HEK293 (cell line): Measurements from ENCODE around the gene FAM20B.

Source experiments
- HOXC10 ChIP-seq: sonication (generic); formaldehyde crosslinking; IDR thresholded peaks from 2 replicates; pipeline ENCODE4 v1.8.1; 2023; ENCODE audit warnings: mild to moderate bottlenecking, missing genetic modification reagents
- ZEB2 ChIP-seq: fragments of 450-650 bp; formaldehyde crosslinking; IDR thresholded peaks from 2 replicates; pipeline ENCODE4 v1.5.1; 2016; ENCODE audit warnings: missing biosample characterization, missing genetic modification characterization
- ZIC2 ChIP-seq: fragments of 450-650 bp; formaldehyde crosslinking; IDR thresholded peaks from 2 replicates; pipeline ENCODE4 v1.5.1; 2016; ENCODE audit warnings: missing biosample characterization, missing genetic modification characterization
- ZNF121 ChIP-seq: fragments of 450-650 bp; formaldehyde crosslinking; IDR thresholded peaks from 2 replicates; pipeline ENCODE4 v1.5.1; 2016; ENCODE audit warnings: missing biosample characterization, missing genetic modification characterization
- ZNF132 ChIP-seq: fragments of 450-650 bp; formaldehyde crosslinking; IDR thresholded peaks from 2 replicates; pipeline ENCODE4 v1.5.1; 2017; ENCODE audit warnings: missing biosample characterization, missing genetic modification characterization, borderline replicate concordance
- ZNF140 ChIP-seq: fragments of 450-650 bp; formaldehyde crosslinking; IDR thresholded peaks from 2 replicates; pipeline ENCODE4 v1.5.1; 2016; ENCODE audit warnings: missing biosample characterization, missing genetic modification characterization
- ZNF366 ChIP-seq: fragments of 450-650 bp; formaldehyde crosslinking; conservative IDR thresholded peaks from 2 replicates; pipeline ENCODE4 v1.5.1; 2016; ENCODE audit warnings: missing biosample characterization, missing genetic modification characterization
- ZNF510 ChIP-seq: fragments of 450-650 bp; formaldehyde crosslinking; IDR thresholded peaks from 2 replicates; pipeline ENCODE4 v1.5.1; 2018; ENCODE audit warnings: mild to moderate bottlenecking, missing genetic modification characterization, missing biosample characterization; ENCODE audit not compliant: insufficient replicate concordance
- ZNF548 ChIP-seq: fragments of 450-650 bp; formaldehyde crosslinking; IDR thresholded peaks from 2 replicates; pipeline ENCODE4 v1.5.1; 2016; ENCODE audit warnings: missing biosample characterization, missing genetic modification characterization
- ZNF600 ChIP-seq: fragments of 450-650 bp; formaldehyde crosslinking; IDR thresholded peaks from 2 replicates; pipeline ENCODE4 v1.5.1; 2016; ENCODE audit warnings: missing biosample characterization, missing genetic modification characterization
- ZNF654 ChIP-seq: fragments of 450-650 bp; formaldehyde crosslinking; IDR thresholded peaks from 2 replicates; pipeline ENCODE4 v1.5.1; 2016; ENCODE audit warnings: low read depth, missing biosample characterization, missing genetic modification characterization
- ZSCAN16 ChIP-seq: fragments of 450-650 bp; formaldehyde crosslinking; IDR thresholded peaks from 2 replicates; pipeline ENCODE4 v1.5.1; 2016; ENCODE audit warnings: missing biosample characterization, missing genetic modification characterization
- TF ChIP-seq, protein P1 (sequence below): fragments of 450-650 bp; formaldehyde crosslinking; IDR thresholded peaks from 2 replicates; pipeline ENCODE4 v1.5.1; 2016; ENCODE audit warnings: missing biosample characterization, missing genetic modification characterization
- TF ChIP-seq, protein P2 (sequence below): fragments of 450-650 bp; formaldehyde crosslinking; IDR thresholded peaks from 2 replicates; pipeline ENCODE4 v1.5.0; 2017; ENCODE audit warnings: missing biosample characterization, missing genetic modification characterization, borderline replicate concordance
- TF ChIP-seq, protein P3 (sequence below): fragments of 450-650 bp; formaldehyde crosslinking; IDR thresholded peaks from 2 replicates; pipeline ENCODE4 v1.5.1; 2016; ENCODE audit warnings: missing biosample characterization, missing genetic modification characterization
- TF ChIP-seq, protein P4 (sequence below): fragments of 450-650 bp; formaldehyde crosslinking; IDR thresholded peaks from 2 replicates; pipeline ENCODE4 v1.5.1; 2016; ENCODE audit warnings: missing biosample characterization, missing genetic modification characterization
- TF ChIP-seq, protein P5 (sequence below): sonication (generic); formaldehyde crosslinking; IDR thresholded peaks from 2 replicates; pipeline ENCODE4 v1.8.1; 2022; ENCODE audit warnings: mild to moderate bottlenecking, moderate library complexity, missing genetic modification reagents

The FAM20B gene

DNA sequence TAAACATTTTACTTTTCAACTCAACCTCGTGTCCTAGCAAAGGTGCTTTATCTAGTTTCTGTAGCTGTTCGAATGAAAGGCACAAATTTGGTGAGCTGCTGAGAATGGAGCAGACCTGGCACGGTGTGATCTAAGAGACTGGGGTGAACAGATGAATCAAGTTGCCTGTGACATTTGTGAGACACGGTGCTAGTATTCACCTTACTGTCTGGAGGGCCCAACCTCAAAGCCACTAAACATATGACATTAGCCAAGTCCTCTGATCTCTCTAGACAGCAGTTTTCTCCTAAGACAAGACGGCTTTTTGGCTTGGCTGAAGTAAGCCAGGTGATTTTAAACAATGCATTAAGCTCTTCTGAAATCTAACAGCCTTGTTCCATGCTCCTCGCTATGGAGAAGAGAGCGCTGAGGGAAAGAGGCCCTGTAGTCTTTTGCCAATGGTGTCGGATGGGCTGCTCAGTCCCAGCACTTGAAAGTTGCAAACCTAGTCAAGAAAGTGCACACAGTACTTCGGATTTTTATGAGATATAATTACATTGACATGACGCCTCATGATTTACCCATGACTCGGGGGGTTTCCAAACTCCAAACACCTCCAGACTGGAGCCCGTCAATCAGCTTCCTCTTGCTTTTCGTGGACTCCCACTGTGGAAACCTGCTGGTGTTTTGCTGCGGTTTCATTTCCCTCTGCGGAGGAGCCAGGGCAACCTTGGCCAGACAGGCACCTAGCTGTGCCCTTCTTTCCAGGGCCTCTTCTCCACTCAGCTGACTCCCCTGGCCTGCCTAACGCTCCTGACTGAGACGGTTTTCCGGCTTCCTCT, 55.4 kb downstream of the FAM20B start (continued):
- TF ChIP-seq, protein P1, sequence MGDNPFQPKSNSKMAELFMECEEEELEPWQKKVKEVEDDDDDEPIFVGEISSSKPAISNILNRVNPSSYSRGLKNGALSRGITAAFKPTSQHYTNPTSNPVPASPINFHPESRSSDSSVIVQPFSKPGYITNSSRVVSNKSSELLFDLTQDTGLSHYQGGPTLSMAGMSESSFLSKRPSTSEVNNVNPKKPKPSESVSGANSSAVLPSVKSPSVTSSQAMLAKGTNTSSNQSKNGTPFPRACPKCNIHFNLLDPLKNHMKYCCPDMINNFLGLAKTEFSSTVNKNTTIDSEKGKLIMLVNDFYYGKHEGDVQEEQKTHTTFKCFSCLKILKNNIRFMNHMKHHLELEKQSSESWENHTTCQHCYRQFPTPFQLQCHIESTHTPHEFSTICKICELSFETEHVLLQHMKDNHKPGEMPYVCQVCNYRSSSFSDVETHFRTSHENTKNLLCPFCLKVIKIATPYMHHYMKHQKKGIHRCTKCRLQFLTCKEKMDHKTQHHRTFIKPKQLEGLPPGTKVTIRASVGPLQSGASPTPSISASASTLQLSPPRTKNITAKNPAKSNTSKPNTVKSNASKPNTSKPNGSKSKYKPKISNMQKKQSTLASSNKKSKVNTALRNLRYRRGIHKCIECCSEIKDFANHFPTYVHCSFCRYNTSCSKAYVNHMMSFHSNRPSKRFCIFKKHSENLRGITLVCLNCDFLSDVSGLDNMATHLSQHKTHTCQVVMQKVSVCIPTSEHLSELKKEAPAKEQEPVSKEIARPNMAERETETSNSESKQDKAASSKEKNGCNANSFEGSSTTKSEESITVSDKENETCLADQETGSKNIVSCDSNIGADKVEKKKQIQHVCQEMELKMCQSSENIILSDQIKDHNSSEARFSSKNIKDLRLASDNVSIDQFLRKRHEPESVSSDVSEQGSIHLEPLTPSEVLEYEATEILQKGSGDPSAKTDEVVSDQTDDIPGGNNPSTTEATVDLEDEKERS (tag by site-specific recombination) = no peak
- TF ChIP-seq ZNF132 (no peak), ZNF654 (tag by site-specific recombination) (no peak), ZSCAN16 (tag by site-specific recombination) (no peak), ZNF600 (tag by site-specific recombination) (no peak), ZNF510 (tag by site-specific recombination) (no peak), ZNF140 (tag by site-specific recombination) (no peak), ZEB2 (tag by site-specific recombination) (no peak), ZIC2 (tag by site-specific recombination) (peak; percentile 92), ZNF548 (tag by site-specific recombination) (no peak), HOXC10 (CRISPR knock-in tag) (no peak), ZNF121 (tag by site-specific recombination) (no peak), ZNF366 (tag by site-specific recombination) (0 out of 2 replicates have a peak, but pooled peaks have one; percentile 30)
- TF ChIP-seq, protein P2, sequence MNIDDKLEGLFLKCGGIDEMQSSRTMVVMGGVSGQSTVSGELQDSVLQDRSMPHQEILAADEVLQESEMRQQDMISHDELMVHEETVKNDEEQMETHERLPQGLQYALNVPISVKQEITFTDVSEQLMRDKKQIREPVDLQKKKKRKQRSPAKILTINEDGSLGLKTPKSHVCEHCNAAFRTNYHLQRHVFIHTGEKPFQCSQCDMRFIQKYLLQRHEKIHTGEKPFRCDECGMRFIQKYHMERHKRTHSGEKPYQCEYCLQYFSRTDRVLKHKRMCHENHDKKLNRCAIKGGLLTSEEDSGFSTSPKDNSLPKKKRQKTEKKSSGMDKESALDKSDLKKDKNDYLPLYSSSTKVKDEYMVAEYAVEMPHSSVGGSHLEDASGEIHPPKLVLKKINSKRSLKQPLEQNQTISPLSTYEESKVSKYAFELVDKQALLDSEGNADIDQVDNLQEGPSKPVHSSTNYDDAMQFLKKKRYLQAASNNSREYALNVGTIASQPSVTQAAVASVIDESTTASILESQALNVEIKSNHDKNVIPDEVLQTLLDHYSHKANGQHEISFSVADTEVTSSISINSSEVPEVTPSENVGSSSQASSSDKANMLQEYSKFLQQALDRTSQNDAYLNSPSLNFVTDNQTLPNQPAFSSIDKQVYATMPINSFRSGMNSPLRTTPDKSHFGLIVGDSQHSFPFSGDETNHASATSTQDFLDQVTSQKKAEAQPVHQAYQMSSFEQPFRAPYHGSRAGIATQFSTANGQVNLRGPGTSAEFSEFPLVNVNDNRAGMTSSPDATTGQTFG = no peak
- TF ChIP-seq, protein P3, sequence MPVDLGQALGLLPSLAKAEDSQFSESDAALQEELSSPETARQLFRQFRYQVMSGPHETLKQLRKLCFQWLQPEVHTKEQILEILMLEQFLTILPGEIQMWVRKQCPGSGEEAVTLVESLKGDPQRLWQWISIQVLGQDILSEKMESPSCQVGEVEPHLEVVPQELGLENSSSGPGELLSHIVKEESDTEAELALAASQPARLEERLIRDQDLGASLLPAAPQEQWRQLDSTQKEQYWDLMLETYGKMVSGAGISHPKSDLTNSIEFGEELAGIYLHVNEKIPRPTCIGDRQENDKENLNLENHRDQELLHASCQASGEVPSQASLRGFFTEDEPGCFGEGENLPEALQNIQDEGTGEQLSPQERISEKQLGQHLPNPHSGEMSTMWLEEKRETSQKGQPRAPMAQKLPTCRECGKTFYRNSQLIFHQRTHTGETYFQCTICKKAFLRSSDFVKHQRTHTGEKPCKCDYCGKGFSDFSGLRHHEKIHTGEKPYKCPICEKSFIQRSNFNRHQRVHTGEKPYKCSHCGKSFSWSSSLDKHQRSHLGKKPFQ = no peak
- TF ChIP-seq, protein P4, sequence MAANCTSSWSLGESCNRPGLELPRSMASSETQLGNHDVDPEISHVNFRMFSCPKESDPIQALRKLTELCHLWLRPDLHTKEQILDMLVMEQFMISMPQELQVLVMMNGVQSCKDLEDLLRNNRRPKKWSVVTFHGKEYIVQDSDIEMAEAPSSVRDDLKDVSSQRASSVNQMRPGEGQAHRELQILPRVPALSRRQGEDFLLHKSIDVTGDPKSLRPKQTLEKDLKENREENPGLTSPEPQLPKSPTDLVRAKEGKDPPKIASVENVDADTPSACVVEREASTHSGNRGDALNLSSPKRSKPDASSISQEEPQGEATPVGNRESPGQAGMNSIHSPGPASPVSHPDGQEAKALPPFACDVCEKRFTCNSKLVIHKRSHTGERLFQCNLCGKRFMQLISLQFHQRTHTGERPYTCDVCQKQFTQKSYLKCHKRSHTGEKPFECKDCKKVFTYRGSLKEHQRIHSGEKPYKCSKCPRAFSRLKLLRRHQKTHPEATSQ = no peak
- TF ChIP-seq, protein P5, sequence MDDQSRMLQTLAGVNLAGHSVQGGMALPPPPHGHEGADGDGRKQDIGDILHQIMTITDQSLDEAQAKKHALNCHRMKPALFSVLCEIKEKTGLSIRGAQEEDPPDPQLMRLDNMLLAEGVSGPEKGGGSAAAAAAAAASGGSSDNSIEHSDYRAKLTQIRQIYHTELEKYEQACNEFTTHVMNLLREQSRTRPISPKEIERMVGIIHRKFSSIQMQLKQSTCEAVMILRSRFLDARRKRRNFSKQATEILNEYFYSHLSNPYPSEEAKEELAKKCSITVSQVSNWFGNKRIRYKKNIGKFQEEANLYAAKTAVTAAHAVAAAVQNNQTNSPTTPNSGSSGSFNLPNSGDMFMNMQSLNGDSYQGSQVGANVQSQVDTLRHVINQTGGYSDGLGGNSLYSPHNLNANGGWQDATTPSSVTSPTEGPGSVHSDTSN (CRISPR knock-in tag) = no peak
- TF ChIP-seq, all 188 proteins: peak for 4
